GM12878 (cell line): ENCODE data around the gene LRRC7.

Experiments
- EZH2 ChIP-seq: IDR thresholded peaks from 2 replicates; pipeline ENCODE4 v1.6.1; 2012; ENCODE audit warnings: low read depth, mild to moderate bottlenecking, control low read depth, inconsistent platforms, low read length, borderline replicate concordance; ENCODE audit not compliant: control insufficient read depth
- GABPA ChIP-seq: IDR thresholded peaks from 2 replicates; pipeline ENCODE4 v1.6.1; 2014; ENCODE audit warnings: antibody characterized with exemption, low read depth, mild to moderate bottlenecking, inconsistent platforms
- JUND ChIP-seq: IDR thresholded peaks from 2 replicates; pipeline ENCODE4 v1.6.1; 2012; ENCODE audit warnings: low read depth, mild to moderate bottlenecking, low read length, improper control_type of control experiment, moderate library complexity
- NRF1 ChIP-seq: conservative IDR thresholded peaks from 2 replicates; pipeline ENCODE4 v1.6.1; 2011; ENCODE audit warnings: mild to moderate bottlenecking, low read depth, low read length, improper control_type of control experiment
- POLR2A ChIP-seq: IDR thresholded peaks from 2 replicates; pipeline ENCODE4 v1.6.1; 2011; ENCODE audit warnings: low read depth, mild to moderate bottlenecking, low read length
- SIX5 ChIP-seq: IDR thresholded peaks from 2 replicates; pipeline ENCODE4 v1.6.1; 2011; ENCODE audit warnings: mild to moderate bottlenecking, low read depth, low read length, moderate library complexity; ENCODE audit not compliant: severe bottlenecking
- SREBF2 ChIP-seq: IDR thresholded peaks from 2 replicates; pipeline ENCODE4 v1.6.1; 2012; ENCODE audit warnings: mild to moderate bottlenecking, low read length
- SUZ12 ChIP-seq: fragments of 200-600 bp; sonication (generic); IDR thresholded peaks from one replicate; pipeline ENCODE4 v1.6.1; 2018; ENCODE audit warnings: antibody characterized with exemption, mild to moderate bottlenecking; ENCODE audit not compliant: unreplicated experiment
- TAF1 ChIP-seq: IDR thresholded peaks from 2 replicates; pipeline ENCODE4 v1.6.1; 2011; ENCODE audit warnings: mild to moderate bottlenecking, low read depth, low read length, borderline replicate concordance
- ZNF24 ChIP-seq: fragments of 450-650 bp; IDR thresholded peaks from 2 replicates; pipeline ENCODE4 v1.6.1; 2017; ENCODE audit warnings: antibody characterized with exemption, mild to moderate bottlenecking
- TF ChIP-seq, protein P1 (sequence below): fragments of 450-650 bp; IDR thresholded peaks from 2 replicates; pipeline ENCODE4 v1.6.1; 2016; ENCODE audit warnings: mild to moderate bottlenecking, moderate library complexity, borderline replicate concordance
- TF ChIP-seq, protein P2 (sequence below), 3 experiments: IDR thresholded peaks in 2 of 3; conservative IDR thresholded peaks in 1 of 3; 2 replicates each; pipeline ENCODE4 v1.5.1; 2011; ENCODE audit warnings: low read depth in 3 of 3, low read length in 3 of 3, mild to moderate bottlenecking in 3 of 3, control low read depth in 2 of 3, moderate library complexity in 2 of 3, inconsistent platforms in 1 of 3, mixed read lengths in 1 of 3; ENCODE audit not compliant: control insufficient read depth in 2 of 3, insufficient read depth in 1 of 3; ENCODE audit errors: extremely low read depth in 1 of 3
- TF ChIP-seq, protein P3 (sequence below): IDR thresholded peaks from 2 replicates; pipeline ENCODE4 v1.6.1; 2011; ENCODE audit warnings: low read depth, mild to moderate bottlenecking, low read length, moderate library complexity, borderline replicate concordance; ENCODE audit errors: extremely low read depth
- TF ChIP-seq, protein P4 (sequence below): fragments of 450-650 bp; IDR thresholded peaks from 2 replicates; pipeline ENCODE4 v1.6.1; 2017; ENCODE audit warnings: mild to moderate bottlenecking

DNA sequence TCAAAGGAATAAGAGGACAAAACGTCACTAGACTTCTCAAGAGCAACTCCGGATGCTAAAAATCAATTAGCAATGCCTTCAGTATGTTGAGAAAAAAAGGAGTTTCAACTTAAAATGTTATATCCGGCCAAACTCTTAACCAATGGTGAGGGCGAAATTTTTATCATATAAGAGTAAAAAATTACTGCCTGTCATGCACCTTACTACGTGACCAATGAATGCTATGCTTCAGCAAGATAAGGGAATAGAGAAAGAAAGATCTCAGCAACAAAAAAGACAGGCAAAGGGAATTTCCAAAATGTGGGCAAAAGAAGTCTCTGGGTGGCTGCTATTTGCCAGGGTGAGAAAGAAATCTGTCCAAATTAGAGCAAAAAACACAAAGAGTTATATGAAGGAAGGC is 47.4 kb upstream of the LRRC7 start:
- TF ChIP-seq, protein P1, sequence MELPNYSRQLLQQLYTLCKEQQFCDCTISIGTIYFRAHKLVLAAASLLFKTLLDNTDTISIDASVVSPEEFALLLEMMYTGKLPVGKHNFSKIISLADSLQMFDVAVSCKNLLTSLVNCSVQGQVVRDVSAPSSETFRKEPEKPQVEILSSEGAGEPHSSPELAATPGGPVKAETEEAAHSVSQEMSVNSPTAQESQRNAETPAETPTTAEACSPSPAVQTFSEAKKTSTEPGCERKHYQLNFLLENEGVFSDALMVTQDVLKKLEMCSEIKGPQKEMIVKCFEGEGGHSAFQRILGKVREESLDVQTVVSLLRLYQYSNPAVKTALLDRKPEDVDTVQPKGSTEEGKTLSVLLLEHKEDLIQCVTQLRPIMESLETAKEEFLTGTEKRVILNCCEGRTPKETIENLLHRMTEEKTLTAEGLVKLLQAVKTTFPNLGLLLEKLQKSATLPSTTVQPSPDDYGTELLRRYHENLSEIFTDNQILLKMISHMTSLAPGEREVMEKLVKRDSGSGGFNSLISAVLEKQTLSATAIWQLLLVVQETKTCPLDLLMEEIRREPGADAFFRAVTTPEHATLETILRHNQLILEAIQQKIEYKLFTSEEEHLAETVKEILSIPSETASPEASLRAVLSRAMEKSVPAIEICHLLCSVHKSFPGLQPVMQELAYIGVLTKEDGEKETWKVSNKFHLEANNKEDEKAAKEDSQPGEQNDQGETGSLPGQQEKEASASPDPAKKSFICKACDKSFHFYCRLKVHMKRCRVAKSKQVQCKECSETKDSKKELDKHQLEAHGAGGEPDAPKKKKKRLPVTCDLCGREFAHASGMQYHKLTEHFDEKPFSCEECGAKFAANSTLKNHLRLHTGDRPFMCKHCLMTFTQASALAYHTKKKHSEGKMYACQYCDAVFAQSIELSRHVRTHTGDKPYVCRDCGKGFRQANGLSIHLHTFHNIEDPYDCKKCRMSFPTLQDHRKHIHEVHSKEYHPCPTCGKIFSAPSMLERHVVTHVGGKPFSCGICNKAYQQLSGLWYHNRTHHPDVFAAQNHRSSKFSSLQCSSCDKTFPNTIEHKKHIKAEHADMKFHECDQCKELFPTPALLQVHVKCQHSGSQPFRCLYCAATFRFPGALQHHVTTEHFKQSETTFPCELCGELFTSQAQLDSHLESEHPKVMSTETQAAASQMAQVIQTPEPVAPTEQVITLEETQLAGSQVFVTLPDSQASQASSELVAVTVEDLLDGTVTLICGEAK: no peak
- TF ChIP-seq SUZ12 (no peak), POLR2A (no peak), SIX5 (no peak), SREBF2 (no peak), JUND (no peak), EZH2 (no peak), GABPA (no peak), TAF1 (no peak), NRF1 (no peak), ZNF24 (no peak)
- TF ChIP-seq, protein P2, sequence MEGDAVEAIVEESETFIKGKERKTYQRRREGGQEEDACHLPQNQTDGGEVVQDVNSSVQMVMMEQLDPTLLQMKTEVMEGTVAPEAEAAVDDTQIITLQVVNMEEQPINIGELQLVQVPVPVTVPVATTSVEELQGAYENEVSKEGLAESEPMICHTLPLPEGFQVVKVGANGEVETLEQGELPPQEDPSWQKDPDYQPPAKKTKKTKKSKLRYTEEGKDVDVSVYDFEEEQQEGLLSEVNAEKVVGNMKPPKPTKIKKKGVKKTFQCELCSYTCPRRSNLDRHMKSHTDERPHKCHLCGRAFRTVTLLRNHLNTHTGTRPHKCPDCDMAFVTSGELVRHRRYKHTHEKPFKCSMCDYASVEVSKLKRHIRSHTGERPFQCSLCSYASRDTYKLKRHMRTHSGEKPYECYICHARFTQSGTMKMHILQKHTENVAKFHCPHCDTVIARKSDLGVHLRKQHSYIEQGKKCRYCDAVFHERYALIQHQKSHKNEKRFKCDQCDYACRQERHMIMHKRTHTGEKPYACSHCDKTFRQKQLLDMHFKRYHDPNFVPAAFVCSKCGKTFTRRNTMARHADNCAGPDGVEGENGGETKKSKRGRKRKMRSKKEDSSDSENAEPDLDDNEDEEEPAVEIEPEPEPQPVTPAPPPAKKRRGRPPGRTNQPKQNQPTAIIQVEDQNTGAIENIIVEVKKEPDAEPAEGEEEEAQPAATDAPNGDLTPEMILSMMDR (IDR thresholded peaks at IDR 0.05 in 2 of 3, conservative IDR thresholded peaks at IDR 0.05 in 1 of 3; ENCODE audit: control insufficient read depth in 2 of 3, extremely low read depth in 1 of 3, insufficient read depth in 1 of 3, low read depth in 3 of 3, low read length in 3 of 3): no peak
- TF ChIP-seq, protein P3, sequence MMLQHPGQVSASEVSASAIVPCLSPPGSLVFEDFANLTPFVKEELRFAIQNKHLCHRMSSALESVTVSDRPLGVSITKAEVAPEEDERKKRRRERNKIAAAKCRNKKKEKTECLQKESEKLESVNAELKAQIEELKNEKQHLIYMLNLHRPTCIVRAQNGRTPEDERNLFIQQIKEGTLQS: no peak
- TF ChIP-seq, protein P4, sequence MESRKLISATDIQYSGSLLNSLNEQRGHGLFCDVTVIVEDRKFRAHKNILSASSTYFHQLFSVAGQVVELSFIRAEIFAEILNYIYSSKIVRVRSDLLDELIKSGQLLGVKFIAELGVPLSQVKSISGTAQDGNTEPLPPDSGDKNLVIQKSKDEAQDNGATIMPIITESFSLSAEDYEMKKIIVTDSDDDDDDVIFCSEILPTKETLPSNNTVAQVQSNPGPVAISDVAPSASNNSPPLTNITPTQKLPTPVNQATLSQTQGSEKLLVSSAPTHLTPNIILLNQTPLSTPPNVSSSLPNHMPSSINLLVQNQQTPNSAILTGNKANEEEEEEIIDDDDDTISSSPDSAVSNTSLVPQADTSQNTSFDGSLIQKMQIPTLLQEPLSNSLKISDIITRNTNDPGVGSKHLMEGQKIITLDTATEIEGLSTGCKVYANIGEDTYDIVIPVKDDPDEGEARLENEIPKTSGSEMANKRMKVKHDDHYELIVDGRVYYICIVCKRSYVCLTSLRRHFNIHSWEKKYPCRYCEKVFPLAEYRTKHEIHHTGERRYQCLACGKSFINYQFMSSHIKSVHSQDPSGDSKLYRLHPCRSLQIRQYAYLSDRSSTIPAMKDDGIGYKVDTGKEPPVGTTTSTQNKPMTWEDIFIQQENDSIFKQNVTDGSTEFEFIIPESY: no peak
